Fibroblast of lung (primary cell): ENCODE data around the gene RGS21. TPM values are rescaled to one million over a fixed set of nuclear protein-coding genes. Genes with fewer than 3 reads are reported as not detected.

Source experiments
- DNase-seq, 2 donors: peaks; one replicate each; pipeline versions ENCODE4 v3.0.0 to v3.0.0-alpha.2; 2010; ENCODE audit warnings: low read depth in 2 of 2
- H2AFZ ChIP-seq: 2 replicates; pipeline ENCODE4 v1.5.1; 2012; ENCODE audit warnings: low read length, control low read depth, inconsistent platforms
- H3K27ac ChIP-seq: 2 replicates; pipeline ENCODE4 v1.5.1; 2011; ENCODE audit warnings: low read length, control low read depth; ENCODE audit not compliant: insufficient read depth
- H3K27me3 ChIP-seq: 2 replicates; pipeline ENCODE4 v1.5.1; 2011; ENCODE audit warnings: mild to moderate bottlenecking, low read length; ENCODE audit not compliant: control insufficient read depth, insufficient read depth
- H3K36me3 ChIP-seq: 2 replicates; pipeline ENCODE4 v1.5.1; 2011; ENCODE audit warnings: low read length; ENCODE audit not compliant: control insufficient read depth, insufficient read depth
- H3K4me1 ChIP-seq: 2 replicates; pipeline ENCODE4 v1.5.1; 2011; ENCODE audit warnings: low read length; ENCODE audit not compliant: control insufficient read depth, insufficient read depth; ENCODE audit errors: extremely low read depth
- H3K4me2 ChIP-seq: 2 replicates; pipeline ENCODE4 v1.5.1; 2011; ENCODE audit warnings: low read length, control low read depth; ENCODE audit not compliant: insufficient read depth; ENCODE audit errors: extremely low read depth
- H3K4me3 ChIP-seq, 4 experiments: fragments of 200-600 bp in 1 of 4; sonication (generic) in 1 of 4; replicated peaks in 1 of 4; 2 replicates each; pipeline ENCODE4 v1.5.1; 2011 to 2016; ENCODE audit warnings: low read length in 4 of 4, low read depth in 3 of 4, mild to moderate bottlenecking in 3 of 4, control low read depth in 2 of 4, inconsistent platforms in 1 of 4, mixed read lengths in 1 of 4; ENCODE audit not compliant: insufficient read depth in 1 of 4; ENCODE audit errors: control extremely low read depth in 1 of 4
- H3K79me2 ChIP-seq: 2 replicates; pipeline ENCODE4 v1.5.1; 2012; ENCODE audit warnings: mild to moderate bottlenecking, low read length, inconsistent platforms; ENCODE audit not compliant: control insufficient read depth, insufficient read depth
- H3K9ac ChIP-seq: 2 replicates; pipeline ENCODE4 v1.5.1; 2011; ENCODE audit warnings: mild to moderate bottlenecking, low read length, control low read depth; ENCODE audit not compliant: insufficient read depth
- H3K9me3 ChIP-seq: 2 replicates; pipeline ENCODE4 v1.5.1; 2012; ENCODE audit warnings: low read depth, low read length; ENCODE audit not compliant: control insufficient read depth, insufficient read depth
- H4K20me1 ChIP-seq: 2 replicates; pipeline ENCODE4 v1.5.1; 2011; ENCODE audit warnings: low read length; ENCODE audit not compliant: control insufficient read depth, insufficient read depth; ENCODE audit errors: extremely low read depth
- CTCF ChIP-seq, 2 donors: IDR thresholded peaks in 1 of 2; conservative IDR thresholded peaks in 1 of 2; 1 replicate in 1 of 2; 2 replicates in 1 of 2; pipeline ENCODE4 v1.5.1; 2011 to 2012; ENCODE audit warnings: low read length in 2 of 2, control low read depth in 1 of 2, inconsistent platforms in 1 of 2, low read depth in 1 of 2, mild to moderate bottlenecking in 1 of 2
- EZH2 ChIP-seq: IDR thresholded peaks from 2 replicates; pipeline ENCODE4 v1.5.1; 2012; ENCODE audit warnings: low read length, control low read depth, mild to moderate bottlenecking; ENCODE audit errors: missing control alignments
- polyA plus RNA-seq, 2 donors: library from polyadenylated mRNA; depleted of rRNA in 1 of 2; stranded (reverse) in 1 of 2; unstranded in 1 of 2; fragments of >200 nt; gene quantifications; 2 replicates each; pipeline ENCODE4 v1.2.1, GENCODE V29; 2011 to 2012; ENCODE audit warnings: missing spikeins in 1 of 2
- total RNA-seq: library from RNA; depleted of rRNA; stranded (reverse); fragments of >200 nt; gene quantifications from 2 replicates; pipeline ENCODE4 v1.2.1, GENCODE V29; 2014

The RGS21 gene
- total and polyA plus RNA-seq, 2 donors (not counting 1 experiment from before 2014, with no cell fraction given) = not detected

- H4K20me1 ChIP-seq = no peaks in the 10 kb centered on the region
- no peak overlapping the region for H3K4me3 ChIP-seq
- H2AFZ ChIP-seq = no peak overlapping the region
- no peaks in the 10 kb centered on the region for H3K27me3 ChIP-seq
- no peaks in the 10 kb centered on the region for H3K9me3 ChIP-seq
- no peaks in the 10 kb centered on the region for H3K79me2 ChIP-seq
- H3K4me1 ChIP-seq = no peaks in the 10 kb centered on the region
- no peak overlapping the region for H3K9ac ChIP-seq
- DNase-seq = no peak
- no peak overlapping the region for H3K27ac ChIP-seq
- H3K4me2 ChIP-seq = no peak overlapping the region
- no peaks in the 10 kb centered on the region for H3K36me3 ChIP-seq
- TF ChIP-seq EZH2 (no peak), CTCF (conservative IDR thresholded peaks at IDR 0.05 in 1 of 2, IDR thresholded peaks at IDR 0.05 in 1 of 2; ENCODE audit: low read depth in 1 of 2, low read length in 2 of 2) (no peak)
These were observed 34.8 kb downstream of the RGS21 start for GRCh38 chr1:192351550-192351949.

GRCh38 chr1:192357924-192358323 lies 41.1 kb downstream of the RGS21 start:
- no peak for TF ChIP-seq CTCF (conservative IDR thresholded peaks at IDR 0.05 in 1 of 2, IDR thresholded peaks at IDR 0.05 in 1 of 2; ENCODE audit: low read depth in 1 of 2, low read length in 2 of 2)
- no peak for TF ChIP-seq EZH2

GRCh38 chr1:192358402-192358801 lies 41.6 kb downstream of the RGS21 start:
- H2AFZ ChIP-seq = no peak overlapping the region
- no peak overlapping the region for H3K9ac ChIP-seq
- H4K20me1 ChIP-seq = no peaks in the 10 kb centered on the region
- no peaks in the 10 kb centered on the region for H3K27me3 ChIP-seq
- H3K4me3 ChIP-seq = no peak overlapping the region
- H3K79me2 ChIP-seq = no peaks in the 10 kb centered on the region
- no peak overlapping the region for H3K4me2 ChIP-seq
- H3K4me1 ChIP-seq = no peaks in the 10 kb centered on the region
- TF ChIP-seq EZH2 (no peak), CTCF (conservative IDR thresholded peaks at IDR 0.05 in 1 of 2, IDR thresholded peaks at IDR 0.05 in 1 of 2; ENCODE audit: low read depth in 1 of 2, low read length in 2 of 2) (no peak)
- H3K27ac ChIP-seq = no peak overlapping the region
- no peak for DNase-seq
- H3K36me3 ChIP-seq = no peaks in the 10 kb centered on the region
- no peaks in the 10 kb centered on the region for H3K9me3 ChIP-seq

More at GRCh38 chr1:192357924-192358323, 41.1 kb downstream of the RGS21 start:
- H4K20me1 ChIP-seq = no peaks in the 10 kb centered on the region
- no peaks in the 10 kb centered on the region for H3K4me1 ChIP-seq
- H3K36me3 ChIP-seq = no peaks in the 10 kb centered on the region
- no peak overlapping the region for H2AFZ ChIP-seq
- no peaks in the 10 kb centered on the region for H3K79me2 ChIP-seq
- no peak overlapping the region for H3K9ac ChIP-seq
- DNase-seq = peak in 1 of 2 donors; percentile 3
- H3K4me3 ChIP-seq = no peak overlapping the region
- H3K27me3 ChIP-seq = no peaks in the 10 kb centered on the region
- no peak overlapping the region for H3K27ac ChIP-seq
- H3K9me3 ChIP-seq = no peaks in the 10 kb centered on the region
- H3K4me2 ChIP-seq = no peak overlapping the region
